AG08396 (cell line): ENCODE data around the gene HGS.

Source experiments
- DNase-seq: peaks from one replicate; pipeline ENCODE4 v3.0.0; 2012; ENCODE audit warnings: low spot score, mixed read lengths

Gene HGS, protein sequence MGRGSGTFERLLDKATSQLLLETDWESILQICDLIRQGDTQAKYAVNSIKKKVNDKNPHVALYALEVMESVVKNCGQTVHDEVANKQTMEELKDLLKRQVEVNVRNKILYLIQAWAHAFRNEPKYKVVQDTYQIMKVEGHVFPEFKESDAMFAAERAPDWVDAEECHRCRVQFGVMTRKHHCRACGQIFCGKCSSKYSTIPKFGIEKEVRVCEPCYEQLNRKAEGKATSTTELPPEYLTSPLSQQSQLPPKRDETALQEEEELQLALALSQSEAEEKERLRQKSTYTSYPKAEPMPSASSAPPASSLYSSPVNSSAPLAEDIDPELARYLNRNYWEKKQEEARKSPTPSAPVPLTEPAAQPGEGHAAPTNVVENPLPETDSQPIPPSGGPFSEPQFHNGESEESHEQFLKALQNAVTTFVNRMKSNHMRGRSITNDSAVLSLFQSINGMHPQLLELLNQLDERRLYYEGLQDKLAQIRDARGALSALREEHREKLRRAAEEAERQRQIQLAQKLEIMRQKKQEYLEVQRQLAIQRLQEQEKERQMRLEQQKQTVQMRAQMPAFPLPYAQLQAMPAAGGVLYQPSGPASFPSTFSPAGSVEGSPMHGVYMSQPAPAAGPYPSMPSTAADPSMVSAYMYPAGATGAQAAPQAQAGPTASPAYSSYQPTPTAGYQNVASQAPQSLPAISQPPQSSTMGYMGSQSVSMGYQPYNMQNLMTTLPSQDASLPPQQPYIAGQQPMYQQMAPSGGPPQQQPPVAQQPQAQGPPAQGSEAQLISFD

DNA sequence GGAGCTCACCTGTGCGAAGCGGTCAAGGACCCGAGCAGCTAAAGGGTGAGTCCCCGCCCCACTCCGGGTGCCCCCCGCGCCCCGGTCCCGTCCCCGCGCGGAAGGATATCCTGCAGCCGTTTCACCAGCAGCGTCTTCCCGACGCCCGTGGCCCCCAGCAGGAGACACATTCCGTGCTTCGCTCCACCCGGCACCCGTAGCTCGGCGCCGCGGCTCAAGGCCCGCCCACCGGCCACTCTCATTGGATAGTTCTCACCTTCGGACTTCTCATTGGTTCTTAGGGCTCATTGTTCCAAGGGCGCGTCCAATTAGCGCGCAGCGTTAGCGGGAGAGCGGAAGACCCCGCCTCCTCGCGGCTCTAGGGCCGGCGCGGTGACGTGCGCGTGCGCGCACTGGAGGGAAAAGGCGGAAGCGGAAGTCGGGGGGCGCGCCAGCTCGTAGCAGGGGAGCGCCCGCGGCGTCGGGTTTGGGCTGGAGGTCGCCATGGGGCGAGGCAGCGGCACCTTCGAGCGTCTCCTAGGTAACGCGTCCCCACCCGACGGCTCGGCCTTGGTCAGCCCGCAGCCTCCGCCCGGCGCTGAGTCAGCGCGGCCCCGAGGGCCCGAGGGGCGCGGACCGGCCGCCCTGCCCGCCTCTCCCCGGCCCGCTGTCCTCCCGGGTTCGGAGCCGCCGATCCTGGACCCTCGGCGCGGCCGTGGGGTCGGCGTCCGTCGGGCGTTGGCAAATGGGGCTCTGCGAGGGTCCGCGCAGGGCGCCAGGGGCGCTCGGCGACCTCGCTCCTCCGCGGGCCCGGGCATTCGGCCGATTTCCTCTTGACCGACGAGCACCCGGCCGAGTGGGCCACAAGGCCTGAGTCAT is at the start of gene HGS, which contains the start of gene ARL16:
Gene HGS (plus strand): TSS at position 428 of the 858 bp plus-strand sequence. CDS start 56 bp downstream, at position 484.
Gene ARL16 (minus strand): TSS at position 214 of the 858 bp plus-strand sequence. CDS start 44 bp downstream, at position 170.
- peak; percentile 100 for DNase-seq

DNA sequence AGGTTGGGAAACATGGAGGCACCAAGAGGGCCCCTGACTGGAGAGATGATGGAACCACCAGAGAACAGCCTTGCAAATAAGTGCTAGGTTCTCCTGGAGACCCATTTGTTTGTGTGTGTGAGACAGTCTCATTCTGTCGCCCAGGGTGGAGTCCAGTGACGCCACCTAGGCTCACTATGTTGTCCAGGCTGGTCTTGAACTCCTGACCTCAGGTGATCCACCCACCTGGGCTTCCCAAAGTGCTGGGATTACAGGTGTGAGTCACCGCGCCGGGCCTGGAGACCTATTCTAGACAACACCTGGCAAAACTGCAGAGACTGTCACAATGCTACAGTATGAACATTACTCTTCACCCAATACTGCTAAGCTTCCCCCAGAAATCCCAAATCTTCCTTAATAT is 48.4 kb upstream of the HGS start:
- no peak for DNase-seq

DNA sequence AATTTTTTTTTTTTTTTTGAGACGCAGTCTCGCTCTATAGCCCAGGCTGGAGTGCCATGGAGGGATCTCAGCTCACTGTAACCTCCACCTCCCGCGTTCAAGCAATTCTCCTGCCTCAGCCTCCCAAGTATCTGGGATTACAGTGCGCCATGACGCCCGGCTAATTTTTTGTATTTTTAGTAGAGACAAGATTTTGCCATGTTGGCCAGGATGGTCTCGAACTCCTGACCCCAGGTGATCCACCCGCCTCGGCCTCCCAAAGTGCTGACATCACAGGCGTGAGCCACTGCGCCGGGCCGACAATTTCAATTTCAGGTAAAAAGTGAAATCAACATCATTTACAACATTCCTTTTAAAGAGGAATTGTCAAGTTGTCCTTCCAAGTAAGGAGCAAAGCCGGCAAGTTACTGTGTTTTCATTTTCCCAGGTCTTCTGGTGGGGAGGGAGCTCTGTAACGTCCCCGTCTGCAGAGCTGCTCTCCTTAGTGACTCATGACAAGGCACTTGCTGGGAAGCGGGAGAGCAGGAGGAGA is 47.8 kb upstream of the HGS start:
- no peak for DNase-seq

DNA sequence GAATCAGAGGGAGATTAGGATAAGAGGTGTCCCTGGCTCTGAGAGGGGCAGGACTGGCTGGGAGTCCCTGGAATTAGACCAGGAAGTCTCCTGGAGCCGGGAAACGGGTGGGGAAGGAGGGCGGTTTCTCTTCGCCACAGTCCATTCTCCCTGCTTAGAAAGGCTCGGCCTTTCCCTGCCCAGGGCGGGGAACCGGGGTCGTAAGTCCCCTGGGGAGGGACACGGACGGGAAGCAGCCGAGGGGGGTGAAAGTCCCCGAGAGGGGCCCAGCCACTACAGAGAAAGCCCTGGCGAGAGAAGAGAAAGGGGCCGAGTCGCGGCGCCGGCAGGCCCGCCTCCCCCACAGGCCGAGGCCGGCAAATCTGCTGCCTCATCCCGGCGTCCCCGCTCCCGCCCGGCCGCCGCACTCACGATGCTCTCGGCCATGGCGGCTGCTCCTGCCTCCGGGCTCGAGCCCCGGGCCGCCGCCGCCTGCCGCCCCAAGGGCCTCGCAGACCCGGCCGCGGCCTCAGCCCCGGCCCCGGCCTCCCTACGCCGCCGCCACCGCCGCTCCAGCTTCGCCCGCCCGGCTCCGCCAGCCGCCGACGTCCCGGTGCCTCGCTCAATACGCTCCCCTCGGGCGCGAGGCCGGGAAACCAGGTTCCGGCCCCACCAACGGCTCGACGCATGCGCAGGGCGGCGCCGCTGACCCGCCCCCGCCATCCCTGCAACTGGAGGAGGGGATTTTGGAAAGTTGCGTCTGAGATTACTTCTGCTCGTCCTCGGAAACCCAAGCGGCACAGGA is 47.1 kb upstream of the HGS start, which contains the start of the genes NPLOC4 and TSPAN10:
Gene NPLOC4 (minus strand): TSS at position 608 of the 784 bp plus-strand sequence. CDS start 182 bp downstream, at position 426.
Gene TSPAN10 (plus strand): TSS at position 692 of the 784 bp plus-strand sequence. CDS start 5,217 bp downstream, outside the sequence.
- DNase-seq, result peak; percentile 99

DNA sequence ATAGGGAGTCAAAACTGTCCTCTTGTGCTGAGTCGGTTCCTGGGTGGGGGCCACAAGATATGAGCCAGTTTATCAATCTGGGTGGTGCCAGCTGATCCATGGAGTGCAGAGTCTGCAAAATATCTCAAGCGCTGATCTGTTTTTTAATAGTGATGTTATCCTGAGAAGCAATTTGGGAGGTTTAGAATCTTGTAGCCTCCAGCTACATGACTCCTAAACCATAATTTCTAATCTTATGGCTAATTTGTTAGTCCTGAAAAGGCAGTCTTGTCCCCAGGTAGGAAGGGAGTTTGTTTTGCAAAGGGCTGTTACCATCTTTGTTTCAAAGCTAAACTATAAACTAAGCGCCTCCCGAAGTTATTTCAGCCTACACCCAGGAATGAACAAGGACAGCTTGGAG is 45.1 kb upstream of the HGS start:
- DNase-seq, result no peak

DNA sequence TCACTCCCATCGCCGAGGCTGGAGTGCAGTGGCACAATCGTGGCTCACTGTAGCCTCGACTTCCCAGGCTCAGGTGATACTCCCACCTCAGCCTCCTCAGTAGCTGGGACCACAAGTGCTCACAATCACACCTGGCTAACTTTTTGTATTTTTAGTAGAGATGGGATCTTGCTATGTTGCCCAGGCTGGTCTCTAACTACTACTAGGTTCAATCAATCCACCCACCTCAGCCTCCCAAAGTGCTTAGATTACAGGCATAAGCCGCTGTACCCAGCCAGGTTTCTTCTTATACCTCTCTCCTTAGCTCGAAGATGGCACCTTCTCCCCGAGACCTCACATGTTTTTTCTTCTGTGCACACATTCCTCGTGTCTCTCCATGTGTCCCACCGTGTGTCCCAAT is 43.8 kb upstream of the HGS start:
- no peak for DNase-seq

DNA sequence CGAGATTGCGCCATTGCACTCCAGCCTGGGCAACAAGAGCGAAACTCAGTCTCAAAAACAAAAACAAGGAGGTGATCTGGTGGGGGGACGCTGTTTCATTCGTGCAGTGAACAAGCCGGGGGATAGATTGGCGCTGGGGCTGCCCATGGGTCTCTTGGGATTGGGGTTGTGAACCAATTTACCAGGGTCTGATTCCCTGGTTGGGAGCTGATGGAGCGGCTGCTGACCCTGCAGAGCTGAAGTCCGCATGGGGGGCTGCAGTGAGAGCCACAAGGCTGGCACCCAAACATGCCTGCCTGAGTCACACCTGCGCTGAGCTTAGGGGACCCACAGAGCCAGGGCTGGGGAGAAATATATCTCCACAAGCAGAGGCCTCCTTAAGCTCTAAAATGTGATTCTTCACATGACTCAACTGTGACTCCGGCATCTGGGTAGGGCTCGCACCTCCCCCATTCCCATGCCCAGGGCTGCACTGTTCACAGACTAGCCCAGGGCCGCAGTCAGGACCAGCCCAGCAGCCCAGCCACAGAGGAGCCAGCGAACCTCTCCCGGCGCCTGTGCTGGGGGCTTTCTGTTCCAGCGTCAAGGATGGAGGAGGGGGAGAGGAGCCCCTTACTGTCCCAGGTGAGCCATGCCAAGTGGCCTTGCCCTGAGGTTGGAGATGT is 41.9 kb upstream of the HGS start:
- DNase-seq, result peak; percentile 93

DNA sequence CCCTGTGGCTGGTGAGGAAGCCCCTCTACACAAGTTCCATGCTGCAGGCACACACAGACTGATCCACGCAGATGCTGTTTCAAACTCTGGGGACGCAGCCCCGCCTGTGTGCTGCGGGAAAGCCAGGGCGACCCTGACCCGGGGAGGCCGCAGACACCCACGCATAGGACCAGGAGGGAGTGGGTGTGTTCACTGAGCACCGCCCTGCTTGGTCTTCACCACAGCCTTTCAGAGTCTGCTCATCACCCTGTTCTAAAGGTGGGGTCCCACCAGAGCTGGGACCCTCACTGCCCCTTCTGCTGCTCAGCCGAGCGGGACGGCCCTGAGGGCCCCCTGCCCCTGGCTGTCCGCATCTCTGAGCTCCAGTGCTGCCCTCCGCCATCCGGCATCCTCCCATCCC is 39.3 kb upstream of the HGS start:
- DNase-seq, result no peak

DNA sequence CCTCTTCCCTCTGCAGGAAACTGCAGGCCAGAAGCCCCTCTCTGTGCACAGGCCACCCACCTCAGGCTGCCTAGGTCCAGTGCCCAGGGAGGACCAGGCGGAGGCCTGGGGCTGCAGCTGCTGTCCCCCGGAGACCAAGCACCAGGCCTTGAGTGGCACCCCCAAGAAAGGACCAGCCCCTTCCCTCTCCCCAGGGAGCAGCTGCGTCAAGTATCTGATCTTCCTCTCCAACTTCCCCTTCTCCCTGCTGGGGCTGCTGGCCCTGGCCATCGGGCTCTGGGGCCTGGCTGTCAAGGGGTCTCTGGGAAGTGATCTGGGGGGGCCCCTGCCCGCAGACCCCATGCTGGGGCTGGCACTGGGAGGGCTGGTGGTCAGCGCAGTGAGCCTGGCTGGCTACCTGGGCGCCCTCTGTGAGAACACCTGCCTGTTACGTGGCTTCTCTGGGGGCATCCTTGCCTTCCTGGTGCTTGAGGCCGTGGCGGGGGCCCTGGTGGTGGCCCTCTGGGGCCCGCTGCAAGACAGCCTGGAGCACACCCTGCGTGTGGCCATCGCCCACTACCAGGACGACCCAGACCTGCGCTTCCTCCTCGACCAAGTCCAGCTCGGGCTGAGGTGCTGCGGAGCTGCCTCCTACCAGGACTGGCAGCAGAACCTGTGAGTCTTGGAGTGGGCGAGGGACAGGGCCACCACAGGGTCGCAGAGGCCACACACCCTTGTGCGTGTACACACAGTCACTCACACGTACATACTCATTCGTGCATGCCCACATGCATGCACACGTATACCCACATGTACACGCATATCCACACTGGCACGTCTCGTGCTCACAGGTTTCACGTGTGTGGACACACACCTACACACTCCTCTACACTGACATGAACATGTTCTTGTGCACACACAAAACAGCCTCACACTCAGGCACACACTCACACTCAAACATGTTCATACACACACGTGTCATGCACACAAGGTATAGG is 38.5 kb upstream of the HGS start:
- DNase-seq, result no peak

DNA sequence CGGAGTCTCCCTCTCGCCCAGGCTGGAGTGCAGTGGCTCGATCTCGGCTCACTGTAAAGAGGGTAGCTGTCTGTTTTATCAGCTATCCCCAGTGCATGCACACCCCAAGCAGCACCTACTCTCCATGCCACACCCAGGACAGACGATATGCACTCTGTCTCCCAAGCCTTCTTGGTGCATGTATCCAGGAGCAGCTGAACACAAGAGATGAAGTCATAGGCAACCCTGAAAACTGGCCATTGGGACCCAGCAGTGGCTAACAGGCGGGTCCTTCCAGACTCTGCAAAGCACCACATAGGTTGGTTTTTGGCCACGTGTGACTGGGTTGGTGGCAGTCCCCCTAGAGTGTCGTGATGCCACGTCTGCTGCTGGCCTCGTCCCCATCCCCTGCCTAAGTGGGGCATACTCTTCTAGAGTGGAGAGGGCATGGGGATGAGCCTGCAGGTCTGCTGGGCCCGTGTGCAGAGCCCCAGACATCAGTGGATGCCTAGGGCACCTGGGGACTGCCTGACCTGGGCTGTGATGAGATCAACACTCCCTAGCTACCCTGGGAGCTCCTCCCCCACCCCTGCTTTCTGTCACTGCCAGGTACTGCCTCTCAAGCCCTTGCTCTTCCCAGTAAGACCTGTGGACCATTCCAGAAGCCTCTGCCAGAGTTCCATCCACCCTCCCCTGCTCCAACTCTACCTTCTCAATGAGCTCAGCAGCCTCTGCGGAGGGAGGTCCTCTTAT is 36.8 kb upstream of the HGS start:
- DNase-seq, result peak; percentile 23

DNA sequence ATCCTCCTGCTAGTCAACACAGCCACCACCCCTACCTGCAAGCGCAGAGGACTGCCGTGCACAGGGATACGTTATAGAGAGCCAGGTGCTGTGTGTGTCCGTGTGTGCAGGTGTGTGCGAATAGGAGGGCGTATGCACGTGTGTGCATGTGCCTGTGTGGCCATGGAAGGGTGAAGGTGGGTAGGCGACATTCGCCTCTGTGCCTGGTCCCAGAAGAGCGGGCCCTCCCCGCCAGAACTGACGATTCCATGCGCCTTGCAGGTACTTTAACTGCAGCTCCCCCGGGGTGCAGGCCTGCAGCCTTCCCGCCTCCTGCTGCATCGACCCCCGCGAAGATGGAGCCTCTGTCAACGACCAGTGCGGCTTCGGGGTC is 36.2 kb upstream of the HGS start:
- DNase-seq, result no peak

DNA sequence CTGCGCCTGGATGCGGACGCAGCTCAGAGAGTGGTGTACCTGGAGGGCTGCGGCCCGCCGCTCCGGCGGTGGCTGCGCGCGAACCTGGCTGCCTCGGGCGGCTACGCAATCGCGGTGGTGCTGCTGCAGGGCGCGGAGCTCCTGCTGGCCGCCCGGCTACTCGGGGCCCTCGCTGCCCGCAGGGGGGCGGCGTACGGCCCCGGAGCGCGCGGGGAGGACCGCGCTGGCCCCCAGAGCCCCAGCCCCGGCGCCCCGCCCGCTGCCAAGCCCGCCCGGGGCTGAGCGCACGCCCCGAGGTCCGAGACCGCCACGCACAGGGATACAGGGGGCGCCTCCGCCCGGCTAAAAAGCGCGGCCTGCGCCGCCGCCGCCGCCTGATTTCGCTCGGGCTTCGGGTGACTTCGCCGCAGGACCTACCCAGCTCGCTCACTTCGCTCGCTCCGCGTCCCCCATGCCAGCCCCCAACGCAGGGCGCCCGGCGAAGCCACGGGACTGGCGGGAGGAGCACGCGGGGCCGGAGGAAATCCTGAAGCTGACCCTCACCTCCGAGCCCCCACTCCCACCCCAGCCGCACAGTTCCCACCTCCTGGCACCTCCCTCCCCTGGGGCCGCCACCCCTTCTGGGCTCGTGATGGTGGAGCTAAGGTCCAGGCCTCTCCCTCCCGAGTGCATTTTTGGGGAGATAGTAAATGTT is 35.7 kb upstream of the HGS start:
- peak; percentile 32 for DNase-seq

DNA sequence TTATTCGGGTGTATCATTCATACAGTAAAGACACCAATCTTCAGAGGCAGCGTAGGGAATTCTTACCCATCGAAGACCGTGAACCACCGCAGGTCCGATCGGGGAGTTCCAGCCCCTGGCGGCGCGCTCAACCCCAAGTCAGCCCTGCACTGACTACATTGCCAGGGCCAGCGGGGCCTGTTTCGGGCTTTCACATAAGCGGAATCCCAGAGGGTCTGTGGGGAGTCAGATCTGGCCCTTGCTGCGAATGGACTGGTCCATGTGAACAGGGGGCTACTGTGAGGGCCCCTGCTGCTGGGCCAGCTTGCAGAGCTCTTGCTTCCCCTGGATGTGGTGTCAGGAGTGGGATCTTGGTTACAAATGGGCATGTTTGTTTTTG is 35.1 kb upstream of the HGS start:
- DNase-seq, result no peak

DNA sequence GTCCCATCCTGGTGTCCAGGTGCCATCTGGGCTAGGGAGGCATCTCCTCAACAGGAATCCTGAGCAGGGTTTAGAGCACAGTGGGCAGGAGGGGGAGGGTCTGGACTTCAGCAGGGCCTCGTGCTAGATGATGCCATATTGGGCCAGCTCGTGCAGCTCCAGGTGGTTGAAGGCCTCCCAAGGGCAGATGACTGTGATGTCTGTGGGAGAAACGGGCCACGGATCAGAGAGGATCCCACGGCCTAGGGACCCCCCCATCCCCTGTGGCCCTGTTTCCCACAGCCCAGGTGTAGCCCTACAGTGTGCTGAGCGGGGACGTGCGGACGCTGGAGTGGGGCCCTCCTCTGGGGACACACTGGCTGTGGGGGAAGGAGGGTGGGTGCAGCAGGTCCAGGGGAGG is 32.9 kb upstream of the HGS start:
- DNase-seq, result peak; percentile 8

DNA sequence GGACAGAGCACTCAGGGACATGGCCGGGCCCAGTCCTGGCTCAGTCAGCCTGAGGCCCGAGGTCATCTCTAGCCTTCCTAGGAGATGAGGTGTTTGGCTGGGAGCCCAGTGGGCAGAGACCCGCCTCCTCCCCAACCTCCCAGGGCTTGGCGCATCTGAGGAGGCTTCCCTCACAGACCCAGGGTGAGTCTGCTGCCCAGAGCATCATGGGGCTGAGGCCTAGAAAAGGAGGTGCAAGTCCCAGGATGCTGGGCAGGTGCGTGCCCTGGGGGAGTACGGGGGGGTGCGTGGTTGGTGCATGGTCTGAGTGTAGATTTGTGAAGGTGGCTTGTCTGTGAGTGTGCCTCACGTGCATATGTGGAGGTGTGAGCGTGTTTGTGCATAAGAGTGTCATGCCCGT is 32.1 kb upstream of the HGS start:
- peak; percentile 93 for DNase-seq

DNA sequence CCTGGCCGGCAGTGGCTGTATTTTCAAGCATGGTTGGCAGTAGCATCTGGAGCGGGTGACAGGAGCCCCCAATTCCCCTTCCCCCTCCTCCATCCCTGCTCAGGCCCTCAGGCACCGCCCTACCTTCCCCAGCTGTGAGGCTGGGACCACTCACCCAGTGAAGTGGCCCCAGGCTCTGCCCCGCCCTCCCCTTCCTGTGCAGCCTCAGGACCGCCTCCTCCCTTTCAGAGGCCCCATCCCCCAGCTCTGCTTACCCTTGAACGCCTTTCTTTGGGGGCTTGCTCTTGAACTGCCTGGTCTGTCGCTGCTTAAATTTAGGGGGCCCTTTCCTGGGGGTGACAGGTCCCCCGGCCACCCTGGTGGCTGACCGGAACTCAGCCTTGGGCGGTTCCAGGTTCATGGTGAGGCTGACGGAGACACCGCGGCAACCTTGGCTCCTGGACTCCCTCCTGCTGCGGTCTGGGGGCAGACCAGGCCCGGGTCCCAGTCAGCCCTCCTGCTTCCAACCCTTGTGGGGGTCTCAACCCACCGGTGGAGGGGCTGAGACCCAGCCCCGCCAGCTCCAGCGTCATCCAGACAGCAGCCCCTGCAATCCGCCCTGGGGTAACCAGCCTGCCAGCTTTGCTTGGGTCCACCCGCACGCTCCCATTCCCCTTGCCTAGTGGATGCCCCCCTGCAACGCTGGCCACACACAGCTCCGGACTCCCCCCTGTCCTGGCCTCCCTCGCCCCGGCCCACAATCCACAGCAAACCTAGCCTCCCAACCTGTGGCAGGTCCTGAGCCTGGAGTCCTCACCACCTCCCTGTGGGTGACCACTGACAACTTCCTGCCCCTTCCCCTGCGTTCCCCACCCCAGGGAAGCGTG is 30.7 kb upstream of the HGS start:
- no peak for DNase-seq
